Measurements from ENCODE around the gene TSC2. TPM values are rescaled to one million over a fixed set of nuclear protein-coding genes. Genes with fewer than 3 reads are reported as not detected.
A peak's percentile ranks its signal among the peaks of the same experiment; 100 is the strongest.
"Not testable (repeated sequence)": the region's sequence is repeated elsewhere in the genome, so short reads cannot be mapped to it uniquely, and the experiment has no call there.

The TSC2 gene
- total RNA-seq, 2 donors from 2014 or later: 54.3 to 73.4 TPM

DNA sequence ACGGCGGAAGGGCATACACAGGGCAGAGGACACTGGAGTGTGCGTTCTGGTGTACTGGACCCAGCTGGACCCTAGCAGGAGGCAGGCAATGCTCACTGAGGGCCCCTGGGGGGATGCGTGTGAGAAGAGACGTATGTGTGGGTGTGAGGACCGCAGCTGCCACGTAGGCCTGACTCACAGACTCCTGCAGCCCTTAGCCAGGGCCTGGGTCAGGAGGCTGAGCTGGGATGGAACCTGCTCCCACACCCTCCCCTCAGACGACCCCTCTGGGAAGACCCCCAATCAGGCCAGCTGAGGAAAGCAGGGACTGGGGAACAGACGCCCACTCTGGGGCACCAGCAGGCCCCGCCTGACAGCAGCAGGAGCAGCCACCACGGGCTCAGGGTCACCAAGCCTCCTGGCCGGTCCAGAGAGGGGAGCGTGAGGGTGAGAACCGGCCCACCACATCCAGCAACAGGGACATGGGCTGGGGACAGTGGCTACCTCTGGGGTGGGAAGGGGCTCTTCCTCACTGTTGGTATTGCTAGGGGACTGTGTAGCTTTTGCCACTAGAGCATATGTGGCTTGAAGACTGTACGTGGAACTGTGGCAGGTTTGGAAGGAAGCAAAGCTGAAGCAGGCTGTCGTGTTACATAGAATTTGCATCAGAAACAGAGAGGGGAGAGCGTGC, 59.5 kb downstream of the TSC2 start:
- DNase-seq: not testable (repeated sequence)
- ATAC-seq: peak in 1 of 2 donors; percentile 25
- intact Hi-C loops (cut with DNase I): loop anchor here in 1 of 2 donors (10.0 kb wide), 1 partner anchor 52 kb away; no protein-coding TSS in a partner anchor

DNA sequence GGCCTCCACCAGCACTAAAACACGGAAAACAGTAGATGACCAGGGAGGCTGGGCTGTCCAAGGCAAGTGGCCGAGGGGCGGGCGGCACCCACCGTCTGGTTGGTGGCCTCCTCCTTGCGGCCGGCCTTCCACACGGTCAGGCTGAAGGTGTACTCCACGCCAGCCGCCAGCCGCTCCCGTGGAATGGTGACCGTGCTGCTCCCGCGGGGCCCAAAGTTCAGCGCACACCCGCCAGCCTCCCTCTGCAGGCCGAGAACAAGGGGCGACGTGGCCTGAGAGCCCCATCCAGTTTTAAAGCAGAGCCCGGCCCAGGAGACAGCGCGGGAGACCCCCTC, 60.0 kb downstream of the TSC2 start:
- ATAC-seq: peak in 1 of 2 donors; percentile 14
- not testable (repeated sequence) for DNase-seq
- intact Hi-C loops (cut with DNase I): loop anchor here in 1 of 2 donors (10.0 kb wide), 1 partner anchor 53 kb away; no protein-coding TSS in a partner anchor

DNA sequence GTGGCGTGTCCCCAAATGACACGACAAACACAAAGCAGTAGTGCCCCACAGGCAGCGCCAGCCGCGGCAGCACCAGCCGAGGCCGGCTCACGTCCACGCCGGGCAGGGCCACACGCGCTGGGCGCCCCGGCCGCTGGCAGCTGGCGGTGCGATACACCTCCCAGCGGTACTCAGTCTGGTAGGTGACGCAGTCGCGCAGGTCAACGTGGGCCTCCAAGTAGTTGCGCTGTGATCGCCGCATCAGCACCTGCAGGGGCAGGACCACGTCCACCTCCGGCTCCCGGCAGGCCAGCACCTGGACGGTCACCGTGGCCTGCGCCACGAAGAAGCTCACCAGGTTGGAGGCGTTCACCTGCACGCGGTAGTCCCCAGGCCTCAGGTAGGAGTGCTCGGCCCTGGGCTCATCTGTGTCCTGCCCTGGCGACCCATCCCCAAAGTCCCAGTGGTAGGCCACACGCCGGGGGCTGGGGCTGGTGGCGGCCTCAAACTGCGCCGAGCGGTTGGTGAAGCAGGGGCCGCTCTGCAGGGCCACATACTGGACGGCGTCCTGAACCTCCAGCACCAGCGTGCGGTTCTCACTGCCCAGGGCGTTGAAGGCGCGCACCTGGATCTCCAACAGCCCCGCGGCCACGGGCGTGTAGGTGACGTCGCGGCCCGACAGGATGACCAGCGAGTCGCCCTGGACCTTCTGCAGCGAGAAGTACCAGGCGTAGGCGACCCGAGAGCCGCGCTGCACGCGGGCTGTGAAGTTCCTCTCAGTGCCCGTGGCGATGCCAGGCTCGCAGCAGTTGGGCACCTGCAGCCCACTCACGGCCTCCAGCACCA, 60.9 kb downstream of the TSC2 start:
- ATAC-seq: peak; percentile 17
- not testable (repeated sequence) for DNase-seq
- intact Hi-C loops (cut with DNase I): loop anchor here in 1 of 2 donors (10.0 kb wide), 1 partner anchor 54 kb away; no protein-coding TSS in a partner anchor

DNA sequence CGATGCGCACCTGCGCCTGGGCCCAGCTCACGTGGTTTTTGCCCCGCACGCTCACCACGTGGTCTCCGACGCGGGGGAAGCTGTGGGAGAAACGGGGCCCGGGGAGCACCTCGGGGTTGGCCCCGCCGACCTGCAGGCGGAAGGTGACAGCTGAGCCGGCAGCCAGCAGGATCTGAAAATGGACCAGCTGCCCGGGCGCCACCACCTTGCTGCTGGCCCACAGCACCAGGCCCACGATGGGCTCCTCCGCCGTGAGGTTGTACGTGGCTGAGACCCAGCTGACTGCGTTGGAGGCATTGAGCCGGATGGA, 61.4 kb downstream of the TSC2 start:
- not testable (repeated sequence) for ATAC-seq, DNase-seq
- intact Hi-C loops (cut with DNase I): loop anchor here in 1 of 2 donors (10.0 kb wide), 1 partner anchor 54 kb away; no protein-coding TSS in a partner anchor

DNA sequence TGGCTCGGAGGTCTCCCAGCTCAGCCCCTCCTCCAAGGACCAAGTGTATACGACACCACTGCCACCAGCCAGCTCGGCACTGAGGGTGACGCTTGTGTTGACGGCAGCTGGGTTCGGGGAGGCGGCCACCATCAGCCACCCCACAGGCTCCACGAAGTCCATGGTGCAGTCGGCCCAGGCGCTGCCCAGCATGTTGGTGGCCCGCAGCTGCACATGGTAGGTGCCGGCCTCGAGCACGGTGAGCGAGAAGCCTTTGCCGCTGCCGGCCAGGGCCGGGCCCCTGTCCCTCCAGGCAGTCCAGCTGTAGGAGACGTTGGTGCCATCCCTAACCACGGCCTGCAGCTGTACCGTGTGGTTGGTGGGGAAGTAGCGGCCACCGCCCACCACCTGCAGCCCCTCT, 62.1 kb downstream of the TSC2 start:
- ATAC-seq: not testable (repeated sequence)
- intact Hi-C loops (cut with DNase I): loop anchor here in 1 of 2 donors (10.0 kb wide), 1 partner anchor 55 kb away; no protein-coding TSS in a partner anchor

DNA sequence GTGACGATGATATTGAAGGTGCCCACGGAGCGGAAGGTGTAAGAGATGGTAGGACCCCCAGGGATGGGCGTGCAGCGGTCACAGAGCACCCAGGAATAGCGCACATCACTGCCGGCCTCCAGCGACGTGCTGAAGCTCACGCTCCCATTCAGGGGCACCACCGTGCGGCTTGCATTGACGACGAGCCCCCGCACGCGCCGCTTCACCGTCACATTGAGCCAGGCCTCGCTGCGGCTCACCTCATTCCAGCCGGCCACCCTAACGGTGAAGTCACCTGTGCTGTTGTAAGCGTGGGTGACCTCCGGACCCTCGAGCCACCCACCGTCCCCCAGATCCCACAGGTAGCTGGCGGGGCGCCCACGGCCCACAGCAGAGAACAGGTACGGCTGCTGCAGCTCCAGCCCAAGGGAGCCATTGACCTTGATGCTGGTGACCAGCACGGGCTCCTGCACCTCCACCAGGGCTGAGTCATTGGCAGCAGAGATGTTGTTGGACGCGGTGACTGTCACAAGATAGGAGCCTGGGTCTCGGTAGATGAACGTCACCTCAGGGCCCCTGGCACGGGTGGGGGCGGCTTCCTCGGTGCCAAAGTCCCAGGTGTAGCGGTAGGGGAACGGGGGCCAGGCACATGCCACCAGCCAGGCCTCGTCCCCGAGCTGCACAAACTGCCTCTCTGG, 62.7 kb downstream of the TSC2 start:
- not testable (repeated sequence) for DNase-seq
- ATAC-seq: peak in 1 of 2 donors; percentile 31

More for the DNA sequence above, 62.1 kb downstream of the TSC2 start:
- DNase-seq: not testable (repeated sequence)

DNA sequence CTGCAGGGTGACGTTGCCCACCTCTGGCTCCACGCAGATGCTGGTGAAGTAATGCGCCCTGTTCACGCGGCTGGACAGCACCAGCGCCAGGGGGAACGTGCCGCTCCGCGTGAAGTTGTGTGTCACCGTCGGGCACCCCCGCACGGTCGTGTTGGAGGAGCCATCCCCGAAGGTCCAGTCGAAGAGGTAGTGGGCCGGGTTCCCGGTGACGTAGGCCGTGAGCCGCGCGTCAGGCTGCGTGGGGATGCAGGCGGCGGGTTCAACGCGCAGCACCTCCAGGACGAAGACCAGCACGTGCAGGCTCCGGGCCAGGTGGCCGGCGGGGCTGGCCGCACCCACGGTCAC, 63.2 kb downstream of the TSC2 start:
- intact Hi-C loops (cut with DNase I); DNase-seq: not testable (repeated sequence)
- ATAC-seq: peak in 1 of 2 donors; percentile 5

More for the DNA sequence above, 62.7 kb downstream of the TSC2 start:
- intact Hi-C loops (cut with DNase I): not testable (repeated sequence)

DNA sequence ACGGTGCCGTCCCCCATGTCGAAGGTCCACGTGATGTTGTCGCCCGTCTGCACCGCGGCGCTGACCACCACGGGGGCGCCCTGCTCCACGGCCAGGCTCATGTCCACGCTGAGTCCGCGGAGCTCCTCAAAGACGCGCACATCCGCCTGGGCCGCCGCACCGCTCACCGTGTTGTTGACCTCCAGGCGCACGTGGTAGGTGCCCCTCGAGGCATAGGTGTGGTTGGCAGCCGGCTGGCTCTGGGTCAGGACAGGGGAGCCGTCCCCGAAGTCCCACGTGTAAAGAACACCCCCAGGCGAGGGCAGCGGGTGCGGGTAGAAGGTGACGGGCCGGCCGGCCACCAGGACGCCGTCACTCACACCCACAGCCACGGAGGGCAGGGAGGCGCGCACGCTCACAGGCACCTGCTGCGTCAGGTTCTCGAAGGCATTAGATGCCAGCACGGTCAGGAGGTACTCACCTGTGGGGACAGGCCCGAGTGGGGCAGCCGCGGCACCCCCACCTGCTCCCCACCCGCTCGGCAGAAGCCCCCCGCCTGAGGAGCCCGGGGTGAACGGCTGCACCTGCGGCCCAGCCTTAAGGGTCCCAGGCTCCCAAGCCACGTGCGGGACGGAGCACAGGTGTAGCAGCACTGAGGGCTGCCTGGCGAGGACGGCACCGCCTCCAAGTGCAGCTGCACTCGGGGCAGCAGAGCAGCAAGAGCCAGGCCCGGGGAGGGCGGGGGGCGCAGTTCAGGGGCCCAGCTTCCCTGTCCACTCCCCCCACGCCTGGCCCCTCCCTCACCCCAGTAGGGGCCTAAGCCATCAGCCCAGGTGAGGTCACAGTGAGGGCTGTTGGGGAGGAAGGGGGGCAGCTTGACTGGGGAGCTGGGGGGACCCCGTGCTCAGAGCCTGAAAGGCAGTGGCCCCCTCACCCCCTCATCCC, 63.9 kb downstream of the TSC2 start:
- ATAC-seq; DNase-seq; intact Hi-C loops (cut with DNase I): not testable (repeated sequence)

DNA sequence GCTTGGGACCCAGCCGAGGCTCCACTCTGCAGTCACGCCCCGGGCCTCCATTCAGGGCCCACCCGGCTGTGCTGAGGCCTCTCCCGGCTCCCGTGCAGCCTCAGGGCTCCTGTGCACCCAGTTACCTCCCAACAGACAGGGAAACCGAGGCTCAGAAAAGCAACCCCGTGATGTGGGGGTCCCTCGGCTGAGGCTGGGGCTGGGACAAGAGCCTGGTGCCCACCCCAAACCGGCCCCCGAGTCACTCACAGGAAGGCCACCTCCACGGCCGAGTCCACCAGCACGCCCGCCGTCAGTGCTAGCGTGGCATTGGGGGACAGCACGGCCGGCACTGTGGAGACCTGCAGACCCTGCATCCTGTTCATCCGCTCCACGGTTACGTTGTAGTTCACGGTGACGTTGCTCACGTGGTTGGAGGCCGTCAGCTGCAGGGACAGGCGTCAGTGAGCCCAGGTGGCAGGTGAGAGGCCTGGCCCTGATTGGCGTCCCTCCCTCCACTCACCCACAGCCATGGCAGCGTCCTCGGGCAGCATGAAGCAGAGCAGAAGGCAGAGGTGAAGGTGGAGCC, 64.8 kb downstream of the TSC2 start:
- ATAC-seq; DNase-seq; intact Hi-C loops (cut with DNase I): not testable (repeated sequence)

DNA sequence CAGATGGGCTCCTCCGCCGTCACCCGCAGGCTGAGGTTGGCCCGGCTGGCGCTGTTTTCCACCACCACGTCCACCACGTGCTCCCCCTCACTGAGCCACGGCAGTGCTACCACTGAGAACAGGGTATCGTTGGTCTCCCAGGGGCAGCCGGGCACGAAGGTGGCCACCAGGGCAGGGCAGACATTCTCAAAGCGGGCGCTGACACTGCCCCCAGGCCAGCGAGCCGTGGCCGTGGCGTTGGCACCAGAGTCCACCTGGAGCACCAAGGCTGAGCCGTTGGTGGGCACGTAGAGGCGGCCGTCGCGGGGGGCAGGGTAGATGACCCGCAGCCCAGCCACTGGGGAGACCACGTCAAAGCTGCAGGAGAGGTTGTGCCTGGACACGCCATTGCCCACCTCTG, 66.4 kb downstream of the TSC2 start:
- DNase-seq; intact Hi-C loops (cut with DNase I); ATAC-seq: not testable (repeated sequence)

DNA sequence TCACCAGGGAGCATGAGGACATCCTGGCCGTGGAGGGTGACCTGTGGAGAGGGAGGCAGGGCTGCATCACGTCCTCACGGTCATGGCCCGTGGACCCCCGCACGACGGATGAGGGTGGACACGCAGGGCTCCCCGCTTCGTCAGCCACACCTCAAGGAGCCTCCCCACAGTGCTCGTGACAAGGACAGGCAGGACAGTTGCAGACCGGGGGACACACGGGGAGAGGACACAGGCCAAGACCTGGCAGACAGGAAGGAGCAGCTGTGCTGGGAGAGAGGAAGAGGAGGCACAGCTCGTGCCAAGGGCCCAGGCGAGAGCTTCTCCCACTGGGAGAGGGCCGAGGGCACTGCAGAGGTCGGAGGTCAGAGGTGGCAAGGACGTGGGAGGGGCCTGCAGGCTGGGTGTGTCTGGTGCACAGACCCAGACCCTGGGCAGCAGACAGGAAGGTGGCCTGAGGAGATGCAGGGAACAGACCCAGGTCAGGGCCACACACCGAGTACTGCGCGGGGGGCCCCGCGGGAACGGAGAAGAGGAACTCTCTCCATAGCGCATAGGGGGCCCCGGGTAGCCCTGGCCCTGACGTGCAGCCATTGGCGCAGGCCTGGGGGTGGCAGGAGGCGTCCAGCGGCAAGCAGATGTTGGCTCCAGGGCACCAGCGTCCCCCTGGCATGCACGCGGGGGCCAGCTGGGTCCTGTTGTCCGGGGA, 67.3 kb downstream of the TSC2 start:
- intact Hi-C loops (cut with DNase I); DNase-seq; ATAC-seq: not testable (repeated sequence)

DNA sequence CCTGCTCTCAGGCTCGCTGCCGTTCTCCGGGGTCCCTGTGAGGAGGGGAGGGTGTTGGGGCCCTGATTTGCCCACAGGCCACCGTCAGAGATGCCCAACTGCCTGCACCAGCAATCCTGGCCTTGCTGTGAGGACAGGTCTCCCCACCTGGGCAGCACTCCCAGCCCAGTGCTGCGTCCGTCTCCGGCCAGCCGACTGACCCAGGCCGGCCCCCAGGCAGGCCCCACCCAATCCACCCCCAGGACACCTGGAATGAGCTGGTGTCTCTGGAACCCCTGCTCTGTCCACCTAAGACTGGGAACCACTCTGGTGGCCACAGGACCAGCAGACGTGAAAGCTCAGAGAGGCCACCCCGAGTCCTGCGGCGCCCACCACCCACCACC, 67.8 kb downstream of the TSC2 start:
- ATAC-seq (no peak), DNase-seq (no peak)
- intact Hi-C loops (cut with DNase I): no loop called here

DNA sequence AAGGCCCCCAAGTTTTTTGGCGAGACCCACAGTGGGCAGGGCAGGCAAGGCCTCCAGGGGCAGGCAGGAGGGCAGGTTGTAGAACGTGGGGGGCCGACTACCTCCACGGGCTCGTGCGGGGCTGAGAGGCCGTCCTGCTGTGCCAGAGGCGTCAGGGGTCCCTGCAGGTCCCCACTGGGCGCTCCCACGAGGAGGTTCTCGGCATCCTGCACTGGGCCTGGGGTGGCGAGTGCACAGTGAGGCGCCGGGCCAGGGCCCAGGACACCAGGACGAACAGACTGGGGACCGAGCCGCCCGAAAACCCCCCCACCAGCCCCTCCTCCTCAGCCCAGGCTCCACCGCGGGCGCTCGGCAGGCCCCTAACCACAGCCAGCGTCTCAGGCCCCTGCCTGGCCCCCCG, 68.6 kb downstream of the TSC2 start:
- intact Hi-C loops (cut with DNase I); ATAC-seq; DNase-seq: not testable (repeated sequence)

DNA sequence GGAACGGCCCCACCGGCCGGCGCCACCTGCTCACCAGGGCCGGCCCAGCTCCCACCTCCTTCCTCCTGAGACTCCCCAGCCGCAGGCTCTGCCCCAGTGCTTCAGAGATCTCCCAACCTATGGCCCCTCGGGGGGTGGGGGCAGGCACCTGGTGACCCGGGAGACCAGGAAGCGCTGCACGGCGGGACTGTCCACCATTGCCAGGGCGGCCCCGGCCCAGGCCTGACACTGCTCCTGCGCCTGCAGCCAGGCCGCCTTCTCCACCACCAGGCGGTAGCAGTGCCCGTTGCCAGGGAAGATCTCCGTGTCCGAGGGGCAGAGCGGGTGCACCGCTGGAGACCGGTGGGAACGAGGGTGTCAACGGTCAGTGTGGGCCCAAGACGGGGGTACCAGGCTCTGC, 69.6 kb downstream of the TSC2 start:
- DNase-seq; intact Hi-C loops (cut with DNase I); ATAC-seq: not testable (repeated sequence)

DNA sequence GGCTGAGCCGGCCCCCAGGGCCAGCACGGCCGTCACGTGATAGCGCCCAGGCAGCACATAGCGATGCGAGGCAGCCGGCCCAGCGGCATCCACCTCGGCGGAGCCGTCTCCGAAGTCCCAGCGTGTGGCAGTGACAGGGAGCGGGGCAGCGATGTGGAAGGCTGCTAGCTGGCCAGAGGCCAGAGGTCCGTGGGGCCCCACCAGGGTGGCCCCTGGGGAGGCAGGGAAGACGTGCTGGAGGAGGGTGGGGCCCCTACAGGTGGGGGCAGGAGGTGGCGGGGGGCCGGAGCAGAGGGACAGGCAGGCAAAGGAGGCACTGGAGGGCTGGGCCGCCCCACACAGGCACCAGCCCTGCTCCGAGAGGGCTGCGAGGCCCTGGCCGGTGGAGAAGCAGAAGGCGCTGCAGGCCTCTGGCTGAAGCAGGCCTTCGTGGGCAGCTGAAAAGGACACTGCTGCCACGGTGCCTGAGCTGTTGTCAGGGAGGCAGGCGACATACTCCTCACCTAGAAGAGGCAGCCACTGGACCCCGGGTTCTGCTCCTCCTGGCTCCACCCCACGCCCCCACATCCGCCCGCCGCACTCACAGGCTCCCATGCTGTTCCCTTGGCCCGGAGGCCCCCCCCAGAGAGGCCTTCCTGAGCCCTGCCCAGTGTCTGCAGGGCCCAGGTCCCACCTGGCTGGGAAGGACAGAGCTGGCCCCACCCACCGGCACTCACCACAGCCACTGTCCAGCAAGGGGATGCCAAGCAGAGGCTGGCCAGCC, 70.4 kb downstream of the TSC2 start:
- DNase-seq; intact Hi-C loops (cut with DNase I); ATAC-seq: not testable (repeated sequence)

DNA sequence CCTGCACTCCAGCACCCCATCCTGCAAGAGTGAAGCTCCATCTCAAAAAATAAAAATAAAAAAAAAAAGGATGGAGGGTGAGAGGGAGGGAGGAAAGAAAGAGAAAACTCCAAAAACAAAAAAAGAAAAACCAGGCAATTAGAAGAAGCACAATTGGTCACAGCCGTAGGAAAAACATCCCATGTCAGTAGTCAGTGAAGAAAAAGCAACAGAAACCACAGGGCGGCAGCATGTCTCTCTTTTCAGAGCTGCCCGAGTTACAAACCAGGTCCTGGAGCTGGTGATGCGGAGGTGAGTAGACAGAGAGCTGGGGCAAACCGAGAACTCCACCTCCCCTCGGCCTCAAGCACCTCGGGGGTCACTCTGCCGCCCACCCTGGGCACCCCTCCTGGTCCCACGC, 73.5 kb downstream of the TSC2 start:
- DNase-seq (peak; percentile 53), ATAC-seq (peak in 1 of 2 donors; percentile 5)
- intact Hi-C loops (cut with DNase I): not testable (repeated sequence)

DNA sequence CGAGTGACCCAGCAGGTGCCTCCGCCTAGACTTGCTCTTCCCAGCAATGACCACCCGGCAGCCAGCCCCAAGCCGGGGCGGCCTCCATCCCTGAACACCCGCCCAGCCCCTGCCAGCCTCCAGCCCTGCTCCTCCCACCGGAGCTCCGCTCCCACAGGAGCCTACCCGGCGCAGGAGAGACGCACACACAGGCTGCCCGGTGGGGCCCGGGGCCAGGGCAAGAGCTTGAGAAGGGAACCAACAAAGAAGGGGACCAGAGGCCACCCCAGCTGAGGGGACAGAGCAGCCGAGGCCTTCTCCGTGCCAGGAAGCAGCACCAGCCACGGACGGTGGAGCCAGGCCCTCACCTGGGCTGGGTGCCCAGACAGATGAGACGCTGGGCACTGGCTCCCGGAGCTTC, 74.1 kb downstream of the TSC2 start:
- ATAC-seq: peak; percentile 6 to 12
- intact Hi-C loops (cut with DNase I): no loop called here
- peak; percentile 49 for DNase-seq

Measured in left cardiac atrium (tissue), 4 donors.